PC-3 (cell line): ENCODE results near the gene FGF18. TPM values are rescaled to one million over a fixed set of nuclear protein-coding genes. Genes with fewer than 3 reads are reported as not detected.
"Not testable (repeated sequence)": the region's sequence is repeated elsewhere in the genome, so short reads cannot be mapped to it uniquely, and the experiment has no call there.

ENCODE experiments used
- ATAC-seq: fragments of 200-7000 bp; cut with Tn5 transposase; 2 replicates; pipeline ENCODE4 v1.9.1; 2020; ENCODE audit warnings: mild to moderate bottlenecking, moderate library complexity
- BruUV-seq: library from RNA; stranded (reverse); fragments of 400-500 nt; replicated peaks from 2 replicates; lab custom pipeline; 2021; lab: Mats Ljungman, UMichigan
- CTCF ChIA-PET: fragments of 300-600 bp; sonication (Branson Sonifier 250); formaldehyde crosslinking; loops from one replicate; lab custom pipeline; 2022; ENCODE audit warnings: antibody characterized with exemption; lab: Charles Lee
- POLR2A ChIA-PET: fragments of 300-600 bp; sonication (Branson Sonifier 250); formaldehyde crosslinking; loops from one replicate; lab custom pipeline; 2022; ENCODE audit warnings: antibody characterized with exemption; ENCODE audit not compliant: unreplicated experiment; lab: Charles Lee
- DNase-seq: peaks from one replicate; pipeline ENCODE4 v3.0.0-alpha.2; 2015
- H2AFZ ChIP-seq: fragments of 300-600 bp; sonication (generic); 2 replicates; pipeline ENCODE4 v1.6.0; 2016; ENCODE audit warnings: antibody characterized with exemption, low read length
- H3F3A ChIP-seq: fragments of 300-600 bp; sonication (generic); one replicate; pipeline ENCODE4 v1.6.0; 2017; ENCODE audit warnings: antibody characterized with exemption, low read length, control low read depth, mild to moderate bottlenecking; ENCODE audit not compliant: unreplicated experiment
- H3K27ac ChIP-seq: fragments of 300-600 bp; sonication (generic); 2 replicates; pipeline ENCODE4 v1.5.1; 2016; ENCODE audit warnings: mild to moderate bottlenecking, low read length
- H3K27me3 ChIP-seq: fragments of 300-600 bp; sonication (generic); 2 replicates; pipeline ENCODE4 v1.6.1; 2016; ENCODE audit warnings: low read length, mixed read lengths
- H3K36me3 ChIP-seq: fragments of 300-600 bp; sonication (generic); 2 replicates; pipeline ENCODE4 v1.6.1; 2016; ENCODE audit warnings: low read depth, mixed run types, low read length, mixed read lengths
- H3K4me1 ChIP-seq: fragments of 300-600 bp; sonication (generic); 2 replicates; pipeline ENCODE4 v1.5.1; 2016; ENCODE audit warnings: low read length; ENCODE audit not compliant: insufficient read depth
- H3K4me2 ChIP-seq: fragments of 300-600 bp; sonication (generic); 2 replicates; pipeline ENCODE4 v1.6.0; 2016; ENCODE audit warnings: low read length
- H3K4me3 ChIP-seq: fragments of 300-600 bp; sonication (generic); 2 replicates; pipeline ENCODE4 v1.5.1; 2016; ENCODE audit warnings: mild to moderate bottlenecking, low read length, mixed read lengths
- H3K79me2 ChIP-seq: fragments of 300-600 bp; sonication (generic); 2 replicates; pipeline ENCODE4 v1.6.1; 2017; ENCODE audit warnings: low read length, mixed read lengths
- H3K9ac ChIP-seq: fragments of 300-600 bp; sonication (generic); 2 replicates; pipeline ENCODE4 v1.6.0; 2016; ENCODE audit warnings: mild to moderate bottlenecking, low read length
- H3K9me2 ChIP-seq: fragments of 300-600 bp; sonication (generic); replicated peaks from 2 replicates; pipeline ENCODE4 v1.6.1; 2016; ENCODE audit warnings: mixed run types, low read length, mixed read lengths
- H3K9me3 ChIP-seq: fragments of 300-600 bp; sonication (generic); 2 replicates; pipeline ENCODE4 v1.6.1; 2016; ENCODE audit warnings: low read length, mixed read lengths
- H4K20me1 ChIP-seq: fragments of 300-600 bp; sonication (generic); 2 replicates; pipeline ENCODE4 v1.6.1; 2016; ENCODE audit warnings: low read length, mixed read lengths
- CTCF ChIP-seq: fragments of 300-600 bp; sonication (generic); conservative IDR thresholded peaks from 2 replicates; pipeline ENCODE4 v1.5.1; 2017; ENCODE audit warnings: antibody characterized with exemption, low read depth, mild to moderate bottlenecking, low read length
- EZH2 ChIP-seq: fragments of 300-600 bp; sonication (generic); IDR thresholded peaks from one replicate; pipeline ENCODE4 v1.6.1; 2017; ENCODE audit warnings: antibody characterized with exemption, mild to moderate bottlenecking, low read length; ENCODE audit not compliant: unreplicated experiment
- EZH2phosphoT487 ChIP-seq: fragments of 300-600 bp; sonication (generic); IDR thresholded peaks from 2 replicates; pipeline ENCODE4 v1.6.1; 2018; ENCODE audit warnings: mild to moderate bottlenecking, antibody characterized with exemption, low read length, borderline replicate concordance
- intact Hi-C: fragments of 100-400 bp; cut with micrococcal nuclease; formaldehyde crosslinking; loops from 2 replicates; pipeline ENCODE4 v1.9.0; 2023
- total RNA-seq: library from RNA; depleted of rRNA; stranded (reverse); fragments of >200 nt; gene quantifications from 2 replicates; pipeline ENCODE4 v1.2.3, GENCODE V29; 2014

Gene FGF18
- total RNA-seq, 1 experiment from 2014 or later, result 0.26 TPM

- no peaks in the 10 kb centered on the region for H3K27me3 ChIP-seq
- no peaks in the 10 kb centered on the region for H3K9me2 ChIP-seq
- H3K4me2 ChIP-seq, result no peak overlapping the region
- no peak overlapping the region for H3K4me3 ChIP-seq
- ATAC-seq (no peak), DNase-seq (no peak)
- CTCF ChIA-PET, result no interaction called here
- intact Hi-C loops, result no loop called here
- TF ChIP-seq CTCF (no peak), EZH2 (no peak), EZH2phosphoT487 (no peak)
- H3K27ac ChIP-seq, result no peak overlapping the region
- H2AFZ ChIP-seq, result no peak overlapping the region
- H3K79me2 ChIP-seq, result peaks cover 73% of the 10 kb centered on the region
- H4K20me1 ChIP-seq, result peaks cover 73% of the 10 kb centered on the region
- H3F3A ChIP-seq, result peaks cover 23% of the 10 kb centered on the region
- no peaks in the 10 kb centered on the region for H3K4me1 ChIP-seq
- POLR2A ChIA-PET, result no interaction called here
- H3K9ac ChIP-seq, result no peak overlapping the region
- no peaks in the 10 kb centered on the region for H3K9me3 ChIP-seq
- H3K36me3 ChIP-seq, result peaks cover 72% of the 10 kb centered on the region
- BruUV-seq, result no TSS peak
Measured at GRCh38 chr5:171400169-171400568, 19.3 kb upstream of the FGF18 start.

GRCh38 chr5:171401167-171401947 lies 18.1 kb upstream of the FGF18 start:
- peaks cover 73% of the 10 kb centered on the region for H3K36me3 ChIP-seq
- H3K4me3 ChIP-seq, result no peak overlapping the region
- TF ChIP-seq CTCF (no peak), EZH2 (no peak), EZH2phosphoT487 (no peak)
- ChIA-PET POLR2A (no interaction called here), CTCF (no interaction called here)
- intact Hi-C loops, result no loop called here
- no peak overlapping the region for H3K4me2 ChIP-seq
- no peaks in the 10 kb centered on the region for H3K27me3 ChIP-seq
- no peak overlapping the region for H3K27ac ChIP-seq
- no peaks in the 10 kb centered on the region for H3K9me2 ChIP-seq
- H3K9ac ChIP-seq, result no peak overlapping the region
- H3K9me3 ChIP-seq, result no peaks in the 10 kb centered on the region
- no peaks in the 10 kb centered on the region for H3K4me1 ChIP-seq
- no TSS peak for BruUV-seq
- no peak overlapping the region for H2AFZ ChIP-seq
- DNase-seq (no peak), ATAC-seq (no peak)
- H3F3A ChIP-seq, result peaks cover 32% of the 10 kb centered on the region
- peaks cover 73% of the 10 kb centered on the region for H3K79me2 ChIP-seq
- H4K20me1 ChIP-seq, result peaks cover 73% of the 10 kb centered on the region

- Histone ChIP-seq H4K20me1 (peaks cover 73% of the 10 kb centered on the region), H3K79me2 (peaks cover 73% of the 10 kb centered on the region), H3F3A (peaks cover 32% of the 10 kb centered on the region), H3K36me3 (peaks cover 73% of the 10 kb centered on the region)
- DNase-seq, intact Hi-C loops, H2AFZ ChIP-seq, BruUV-seq, H3K9me2 ChIP-seq, ATAC-seq, H3K9ac ChIP-seq, H3K9me3 ChIP-seq, H3K27ac ChIP-seq, POLR2A ChIA-PET, CTCF ChIA-PET, H3K27me3 ChIP-seq, H3K4me1 ChIP-seq, H3K4me2 ChIP-seq, H3K4me3 ChIP-seq: not testable (repeated sequence)
Measured at GRCh38 chr5:171402751-171403150, 16.7 kb upstream of the FGF18 start.
